Upper lobe of right lung (tissue), 1 donor: ENCODE measurements around the gene NDUFB10. TPM values are rescaled to one million over a fixed set of nuclear protein-coding genes. Genes with fewer than 3 reads are reported as not detected.
A peak's percentile ranks its signal among the peaks of the same experiment; 100 is the strongest.

ENCODE experiments used
- ATAC-seq: fragments of 200-7000 bp; cut with Tn5 transposase; one replicate; pipeline ENCODE4 v1.9.1; 2020; ENCODE audit warnings: mild to moderate bottlenecking, moderate library complexity
- DNase-seq: peaks from one replicate; pipeline ENCODE4 v3.0.0-alpha.2; 2020
- H3K27ac ChIP-seq: fragments of 200-600 bp; one replicate; pipeline ENCODE4 v1.8.0; 2022
- H3K27me3 ChIP-seq: fragments of 200-600 bp; one replicate; pipeline ENCODE4 v1.8.0; 2022; ENCODE audit warnings: mild to moderate bottlenecking
- H3K36me3 ChIP-seq: fragments of 200-600 bp; one replicate; pipeline ENCODE4 v1.8.0; 2022
- H3K4me1 ChIP-seq: fragments of 200-600 bp; one replicate; pipeline ENCODE4 v1.8.0; 2022
- H3K4me3 ChIP-seq: fragments of 200-600 bp; one replicate; pipeline ENCODE4 v1.8.0; 2022; ENCODE audit warnings: mild to moderate bottlenecking
- H3K9me3 ChIP-seq: fragments of 200-600 bp; one replicate; pipeline ENCODE4 v1.8.0; 2022
- CTCF ChIP-seq: fragments of 200-600 bp; IDR thresholded peaks from one replicate; pipeline ENCODE4 v1.8.0; 2022; ENCODE audit warnings: antibody characterized with exemption
- intact Hi-C: fragments of 100-400 bp; cut with DNase I; formaldehyde crosslinking; loops from one replicate; pipeline ENCODE4 v1.11.0; 2022
- total RNA-seq: library from RNA; stranded (reverse); fragmentation: NEBNext Ultra II Directional; extraction: Animal tissue kit (Norgen Biotek cat#: 25700); gene quantifications from one replicate; pipeline ENCODE4 v1.2.1, GENCODE V29; 2021
- donor health status: DM: no; HTN: yes; CAD: no; lungs with severe emphysema.

The NDUFB10 gene
- total RNA-seq, 1 donor from 2014 or later = 86.7 TPM

GRCh38 chr16:1989209-1990100 is 30.1 kb downstream of the NDUFB10 start, which contains the start of gene SYNGR3:
SYNGR3 (plus strand) TSS chr16:1989970; CDS start chr16:1990103, 133 bp downstream.
- DNase-seq (no peak), ATAC-seq (no peak)
- Histone ChIP-seq H3K27me3 (peaks cover 27% of the 10 kb centered on the region), H3K4me3 (peak within 1 kb of the TSS; percentile 41), H3K9me3 (no peaks in the 10 kb centered on the region), H3K4me1 (peaks cover 27% of the 10 kb centered on the region), H3K27ac (no peak within 1 kb of the TSS), H3K36me3 (peaks cover 20% of the 10 kb centered on the region)
- intact Hi-C loops = no loop called here
- TF ChIP-seq CTCF = no peak

DNA sequence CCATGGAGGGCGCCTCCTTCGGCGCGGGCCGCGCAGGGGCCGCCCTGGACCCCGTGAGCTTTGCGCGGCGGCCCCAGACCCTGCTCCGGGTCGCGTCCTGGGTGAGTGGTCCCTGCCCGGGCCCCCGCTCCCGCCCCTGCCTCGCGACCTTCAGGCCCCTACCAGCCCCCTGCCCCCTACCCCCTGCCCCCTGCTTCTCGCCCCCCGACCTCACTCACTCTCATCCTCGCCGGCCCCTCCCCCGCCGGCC is 30.7 kb downstream of the NDUFB10 start:
- Histone ChIP-seq H3K36me3 (peaks cover 20% of the 10 kb centered on the region), H3K4me1 (peaks cover 21% of the 10 kb centered on the region), H3K27me3 (peaks cover 27% of the 10 kb centered on the region), H3K27ac (no peak overlapping the region), H3K9me3 (no peaks in the 10 kb centered on the region), H3K4me3 (no peak overlapping the region)
- no peak for TF ChIP-seq CTCF
- no peak for DNase-seq
- intact Hi-C loops = no loop called here
- no peak for ATAC-seq

GRCh38 chr16:1990351-1991134 is 31.2 kb downstream of the NDUFB10 start:
- TF ChIP-seq CTCF = no peak
- no peak for DNase-seq
- Histone ChIP-seq H3K4me1 (peaks cover 16% of the 10 kb centered on the region), H3K27me3 (peaks cover 27% of the 10 kb centered on the region), H3K36me3 (peaks cover 16% of the 10 kb centered on the region), H3K27ac (no peak overlapping the region), H3K9me3 (no peaks in the 10 kb centered on the region), H3K4me3 (peak overlapping the region; percentile 41)
- ATAC-seq = no peak
- intact Hi-C loops = no loop called here

GRCh38 chr16:1991135-1991551 is 31.8 kb downstream of the NDUFB10 start:
- peaks cover 27% of the 10 kb centered on the region for H3K27me3 ChIP-seq
- peak overlapping the region; percentile 41 for H3K4me3 ChIP-seq
- intact Hi-C loops = no loop called here
- H3K27ac ChIP-seq = no peak overlapping the region
- ATAC-seq = no peak
- TF ChIP-seq CTCF = no peak
- DNase-seq = no peak
- no peaks in the 10 kb centered on the region for H3K9me3 ChIP-seq
- H3K4me1 ChIP-seq = peaks cover 16% of the 10 kb centered on the region
- peaks cover 10% of the 10 kb centered on the region for H3K36me3 ChIP-seq

GRCh38 chr16:1991588-1991947 is 32.2 kb downstream of the NDUFB10 start:
- DNase-seq (no peak), ATAC-seq (no peak)
- intact Hi-C loops = no loop called here
- Histone ChIP-seq H3K27me3 (peaks cover 27% of the 10 kb centered on the region), H3K9me3 (no peaks in the 10 kb centered on the region), H3K4me3 (peak overlapping the region; percentile 41), H3K4me1 (peaks cover 16% of the 10 kb centered on the region), H3K27ac (peak overlapping the region; percentile 53), H3K36me3 (peaks cover 7% of the 10 kb centered on the region)
- TF ChIP-seq CTCF = no peak
